Fibroblast of lung (primary cell): ENCODE measurements around the gene ARHGEF39. TPM values are rescaled to one million over a fixed set of nuclear protein-coding genes. Genes with fewer than 3 reads are reported as not detected.

Source experiments
- DNase-seq, 2 donors: peaks; one replicate each; pipeline versions ENCODE4 v3.0.0 to v3.0.0-alpha.2; 2010; ENCODE audit warnings: low read depth in 2 of 2
- H2AFZ ChIP-seq: 2 replicates; pipeline ENCODE4 v1.5.1; 2012; ENCODE audit warnings: low read length, control low read depth, inconsistent platforms
- H3K27ac ChIP-seq: 2 replicates; pipeline ENCODE4 v1.5.1; 2011; ENCODE audit warnings: low read length, control low read depth; ENCODE audit not compliant: insufficient read depth
- H3K27me3 ChIP-seq: 2 replicates; pipeline ENCODE4 v1.5.1; 2011; ENCODE audit warnings: mild to moderate bottlenecking, low read length; ENCODE audit not compliant: control insufficient read depth, insufficient read depth
- H3K36me3 ChIP-seq: 2 replicates; pipeline ENCODE4 v1.5.1; 2011; ENCODE audit warnings: low read length; ENCODE audit not compliant: control insufficient read depth, insufficient read depth
- H3K4me1 ChIP-seq: 2 replicates; pipeline ENCODE4 v1.5.1; 2011; ENCODE audit warnings: low read length; ENCODE audit not compliant: control insufficient read depth, insufficient read depth; ENCODE audit errors: extremely low read depth
- H3K4me2 ChIP-seq: 2 replicates; pipeline ENCODE4 v1.5.1; 2011; ENCODE audit warnings: low read length, control low read depth; ENCODE audit not compliant: insufficient read depth; ENCODE audit errors: extremely low read depth
- H3K4me3 ChIP-seq, 4 experiments: fragments of 200-600 bp in 1 of 4; sonication (generic) in 1 of 4; replicated peaks in 1 of 4; 2 replicates each; pipeline ENCODE4 v1.5.1; 2011 to 2016; ENCODE audit warnings: low read length in 4 of 4, low read depth in 3 of 4, mild to moderate bottlenecking in 3 of 4, control low read depth in 2 of 4, inconsistent platforms in 1 of 4, mixed read lengths in 1 of 4; ENCODE audit not compliant: insufficient read depth in 1 of 4; ENCODE audit errors: control extremely low read depth in 1 of 4
- H3K79me2 ChIP-seq: 2 replicates; pipeline ENCODE4 v1.5.1; 2012; ENCODE audit warnings: mild to moderate bottlenecking, low read length, inconsistent platforms; ENCODE audit not compliant: control insufficient read depth, insufficient read depth
- H3K9ac ChIP-seq: 2 replicates; pipeline ENCODE4 v1.5.1; 2011; ENCODE audit warnings: mild to moderate bottlenecking, low read length, control low read depth; ENCODE audit not compliant: insufficient read depth
- H3K9me3 ChIP-seq: 2 replicates; pipeline ENCODE4 v1.5.1; 2012; ENCODE audit warnings: low read depth, low read length; ENCODE audit not compliant: control insufficient read depth, insufficient read depth
- H4K20me1 ChIP-seq: 2 replicates; pipeline ENCODE4 v1.5.1; 2011; ENCODE audit warnings: low read length; ENCODE audit not compliant: control insufficient read depth, insufficient read depth; ENCODE audit errors: extremely low read depth
- CTCF ChIP-seq, 2 donors: IDR thresholded peaks in 1 of 2; conservative IDR thresholded peaks in 1 of 2; 1 replicate in 1 of 2; 2 replicates in 1 of 2; pipeline ENCODE4 v1.5.1; 2011 to 2012; ENCODE audit warnings: low read length in 2 of 2, control low read depth in 1 of 2, inconsistent platforms in 1 of 2, low read depth in 1 of 2, mild to moderate bottlenecking in 1 of 2
- EZH2 ChIP-seq: IDR thresholded peaks from 2 replicates; pipeline ENCODE4 v1.5.1; 2012; ENCODE audit warnings: low read length, control low read depth, mild to moderate bottlenecking; ENCODE audit errors: missing control alignments
- polyA plus RNA-seq, 2 donors: library from polyadenylated mRNA; depleted of rRNA in 1 of 2; stranded (reverse) in 1 of 2; unstranded in 1 of 2; fragments of >200 nt; gene quantifications; 2 replicates each; pipeline ENCODE4 v1.2.1, GENCODE V29; 2011 to 2012; ENCODE audit warnings: missing spikeins in 1 of 2
- total RNA-seq: library from RNA; depleted of rRNA; stranded (reverse); fragments of >200 nt; gene quantifications from 2 replicates; pipeline ENCODE4 v1.2.1, GENCODE V29; 2014

Gene ARHGEF39
- total and polyA plus RNA-seq, 2 donors (not counting 1 experiment from before 2014, with no cell fraction given): 0.66 to 0.77 TPM

- Histone ChIP-seq H2AFZ (no peak overlapping the region), H3K27ac (peak overlapping the region; percentile 5), H3K36me3 (peaks cover 2% of the 10 kb centered on the region), H3K79me2 (peaks cover 18% of the 10 kb centered on the region), H3K27me3 (no peaks in the 10 kb centered on the region), H4K20me1 (no peaks in the 10 kb centered on the region), H3K4me2 (no peak overlapping the region), H3K9me3 (no peaks in the 10 kb centered on the region), H3K4me1 (peaks cover 21% of the 10 kb centered on the region), H3K4me3 (no peak overlapping the region), H3K9ac (no peak overlapping the region)
- no peak for DNase-seq
- TF ChIP-seq EZH2 (no peak), CTCF (conservative IDR thresholded peaks at IDR 0.05 in 1 of 2, IDR thresholded peaks at IDR 0.05 in 1 of 2; ENCODE audit: low read depth in 1 of 2, low read length in 2 of 2) (no peak)
These were observed 3.1 kb downstream of the ARHGEF39 start for GRCh38 chr9:35661756-35662350.

GRCh38 chr9:35660966-35661415, 4.0 kb downstream of the ARHGEF39 start:
- Histone ChIP-seq H3K36me3 (peaks cover 2% of the 10 kb centered on the region), H3K4me1 (peaks cover 18% of the 10 kb centered on the region), H3K9me3 (no peaks in the 10 kb centered on the region), H4K20me1 (no peaks in the 10 kb centered on the region), H3K4me3 (no peak overlapping the region), H3K9ac (no peak overlapping the region), H3K79me2 (peaks cover 18% of the 10 kb centered on the region), H3K27ac (no peak overlapping the region), H3K27me3 (no peaks in the 10 kb centered on the region), H3K4me2 (no peak overlapping the region), H2AFZ (no peak overlapping the region)
- DNase-seq: peak in 1 of 2 donors; percentile 77
- TF ChIP-seq EZH2: no peak
- peak; percentile 57 to 70 for TF ChIP-seq CTCF (conservative IDR thresholded peaks at IDR 0.05 in 1 of 2, IDR thresholded peaks at IDR 0.05 in 1 of 2; ENCODE audit: low read depth in 1 of 2, low read length in 2 of 2)

- Histone ChIP-seq H3K4me3 (peak overlapping the region; percentile 53 to 82 (median 74)), H3K27ac (peak overlapping the region; percentile 97), H3K4me1 (peaks cover 15% of the 10 kb centered on the region), H3K36me3 (peaks cover 2% of the 10 kb centered on the region), H3K9ac (peak overlapping the region; percentile 97), H3K4me2 (peak overlapping the region; percentile 97), H2AFZ (no peak overlapping the region), H3K9me3 (no peaks in the 10 kb centered on the region), H3K27me3 (no peaks in the 10 kb centered on the region), H3K79me2 (peaks cover 15% of the 10 kb centered on the region), H4K20me1 (no peaks in the 10 kb centered on the region)
- peak in 1 of 2 donors; percentile 54 for DNase-seq
- TF ChIP-seq EZH2 (no peak), CTCF (conservative IDR thresholded peaks at IDR 0.05 in 1 of 2, IDR thresholded peaks at IDR 0.05 in 1 of 2; ENCODE audit: low read depth in 1 of 2, low read length in 2 of 2) (no peak)
These were observed 5.7 kb downstream of the ARHGEF39 start for GRCh38 chr9:35659340-35659739.
